ENCODE results near the gene ZFPM1.

- no peak for TF ChIP-seq POLR2AphosphoS5 (IDR thresholded peaks at IDR 0.05)
- no peak for TF ChIP-seq CTCF (IDR thresholded peaks at IDR 0.05)
- no peak for TF ChIP-seq POLR2A (IDR thresholded peaks at IDR 0.05)
- no peak for TF ChIP-seq EP300 (IDR thresholded peaks at IDR 0.05)
These were observed 27.0 kb downstream of the ZFPM1 start for GRCh38 chr16:88479793-88480760.

All from suprapubic skin (tissue), 4 donors.